Trophoblast cell (in vitro differentiated cells and primary cell): ENCODE measurements around the gene UTY.

Experiments used
- DNase-seq, 2 donors: peaks; one replicate each; pipeline ENCODE4 v3.0.0-alpha.2; 2016
- H2AFZ ChIP-seq: 2 replicates; pipeline ENCODE4 v1.6.1; 2013; ENCODE audit warnings: low read length, moderate library complexity, mild to moderate bottlenecking; ENCODE audit not compliant: insufficient read depth, poor library complexity
- H2AK5ac ChIP-seq: 2 replicates; pipeline ENCODE4 v1.6.1; 2013; ENCODE audit warnings: mild to moderate bottlenecking, low read length
- H2BK120ac ChIP-seq: 2 replicates; pipeline ENCODE4 v1.6.1; 2013; ENCODE audit warnings: low read length, mild to moderate bottlenecking, moderate library complexity; ENCODE audit not compliant: insufficient read depth, poor library complexity
- H2BK12ac ChIP-seq: 2 replicates; pipeline ENCODE4 v1.6.1; 2013; ENCODE audit warnings: mild to moderate bottlenecking, low read length, moderate library complexity
- H2BK5ac ChIP-seq: 2 replicates; pipeline ENCODE4 v1.6.1; 2013; ENCODE audit warnings: low read length, low read depth, moderate library complexity, mild to moderate bottlenecking; ENCODE audit not compliant: poor library complexity
- H3K14ac ChIP-seq: 2 replicates; pipeline ENCODE4 v1.6.1; 2013; ENCODE audit warnings: mild to moderate bottlenecking, low read length
- H3K18ac ChIP-seq: 2 replicates; pipeline ENCODE4 v1.6.1; 2013; ENCODE audit warnings: mild to moderate bottlenecking, low read length
- H3K23ac ChIP-seq: 2 replicates; pipeline ENCODE4 v1.6.1; 2013; ENCODE audit warnings: low read length
- H3K27ac ChIP-seq: 2 replicates; pipeline ENCODE4 v1.5.1; 2013; ENCODE audit warnings: low read depth, mild to moderate bottlenecking, inconsistent platforms, low read length, moderate library complexity
- H3K27me3 ChIP-seq: 2 replicates; pipeline ENCODE4 v1.6.1; 2013; ENCODE audit warnings: inconsistent platforms, mild to moderate bottlenecking, low read length, moderate library complexity; ENCODE audit not compliant: insufficient read depth
- H3K36me3 ChIP-seq, 2 experiments: 1 replicate in 1 of 2; 2 replicates in 1 of 2; pipeline ENCODE4 v1.6.1; 2013; ENCODE audit warnings: low read length in 2 of 2, mild to moderate bottlenecking in 2 of 2, moderate library complexity in 1 of 2; ENCODE audit not compliant: insufficient read depth in 2 of 2, control insufficient read depth in 1 of 2
- H3K4ac ChIP-seq: 2 replicates; pipeline ENCODE4 v1.6.1; 2013; ENCODE audit warnings: low read depth, mild to moderate bottlenecking, low read length, moderate library complexity
- H3K4me1 ChIP-seq, 2 experiments: 1 replicate in 1 of 2; 2 replicates in 1 of 2; pipeline ENCODE4 v1.6.1; 2013; ENCODE audit warnings: low read length in 2 of 2, mild to moderate bottlenecking in 2 of 2, moderate library complexity in 1 of 2; ENCODE audit not compliant: insufficient read depth in 2 of 2, control insufficient read depth in 1 of 2
- H3K4me2 ChIP-seq: 2 replicates; pipeline ENCODE4 v1.6.1; 2013; ENCODE audit warnings: inconsistent platforms, mild to moderate bottlenecking, low read length, moderate library complexity
- H3K4me3 ChIP-seq: 2 replicates; pipeline ENCODE4 v1.5.1; 2013; ENCODE audit warnings: mild to moderate bottlenecking, low read depth, low read length, inconsistent platforms
- H3K79me1 ChIP-seq: one replicate; pipeline ENCODE4 v1.6.1; 2013; ENCODE audit warnings: low read length
- H3K79me2 ChIP-seq: 2 replicates; pipeline ENCODE4 v1.6.1; 2013; ENCODE audit warnings: low read length, mild to moderate bottlenecking; ENCODE audit not compliant: control insufficient read depth, insufficient read depth, poor library complexity
- H3K9ac ChIP-seq: 2 replicates; pipeline ENCODE4 v1.6.1; 2013; ENCODE audit warnings: mild to moderate bottlenecking, low read length
- H3K9me3 ChIP-seq: 2 replicates; pipeline ENCODE4 v1.6.1; 2013; ENCODE audit warnings: low read depth, mild to moderate bottlenecking, control low read depth, inconsistent platforms, low read length; ENCODE audit not compliant: insufficient read depth
- H4K12ac ChIP-seq: 2 replicates; pipeline ENCODE4 v1.6.1; 2013; ENCODE audit warnings: low read depth, mild to moderate bottlenecking, low read length, moderate library complexity
- H4K8ac ChIP-seq: 2 replicates; pipeline ENCODE4 v1.6.1; 2013; ENCODE audit warnings: low read depth, mild to moderate bottlenecking, low read length, moderate library complexity
- H4K91ac ChIP-seq: one replicate; pipeline ENCODE4 v1.6.1; 2013; ENCODE audit warnings: low read depth, mild to moderate bottlenecking, low read length, moderate library complexity
- WGBS: extraction: QIAGEN DNeasy Blood & Tissue Kit; methylation state at CpG from one replicate; pipeline ENCODE4 v1.1.7; 2013; ENCODE audit warnings: missing lambda C conversion rate; ENCODE audit not compliant: insufficient read length, insufficient coverage; ENCODE audit errors: extremely low coverage; 5-methylcytosine and 5-hydroxymethylcytosine counted together

UTY gene

DNA sequence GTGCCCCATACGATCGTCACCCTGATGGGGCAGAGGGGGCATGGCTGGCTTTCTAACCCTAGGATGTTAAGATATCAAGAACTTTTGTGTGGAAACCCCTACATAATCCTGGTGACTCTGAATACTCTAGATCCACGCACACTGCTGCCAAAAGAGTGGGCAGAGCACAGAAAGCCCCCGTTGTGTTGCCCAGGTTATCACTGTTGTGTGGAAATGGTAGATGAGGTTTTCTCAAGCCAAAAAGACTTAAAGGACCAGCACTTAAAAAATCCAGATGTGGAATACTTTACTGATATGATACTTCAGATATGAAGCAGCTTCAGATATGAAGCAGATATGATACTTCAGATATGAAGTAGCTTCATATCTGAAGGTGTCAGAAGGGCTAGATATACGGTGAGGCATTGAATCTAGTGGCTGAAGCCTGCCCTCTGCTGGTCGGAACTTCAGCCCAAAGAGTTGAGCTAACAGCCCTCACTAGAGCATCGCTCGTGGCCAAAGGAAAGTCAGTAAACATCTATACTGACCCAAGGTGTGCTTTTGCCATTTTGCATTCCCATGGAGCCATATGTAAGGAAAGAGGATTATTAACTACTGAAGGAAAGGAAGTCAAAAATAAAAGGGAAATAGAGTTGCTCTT lies 136.4 kb downstream of the UTY start:
- no peak overlapping the region for H2AK5ac ChIP-seq
- no peak overlapping the region for H4K91ac ChIP-seq
- H2BK5ac ChIP-seq = no peak overlapping the region
- H3K18ac ChIP-seq = no peak overlapping the region
- peaks cover 12 to 13% of the 10 kb centered on the region in 2 experiments for H3K36me3 ChIP-seq
- no peak overlapping the region for H2BK120ac ChIP-seq
- no peak overlapping the region for H3K9ac ChIP-seq
- no CpG with 5 or more reads among the region's 8 CpGs for WGBS
- H2AFZ ChIP-seq = no peak overlapping the region
- peaks cover 11 to 13% of the 10 kb centered on the region in 2 experiments for H3K4me1 ChIP-seq
- H3K79me1 ChIP-seq = peaks cover 16% of the 10 kb centered on the region
- H3K79me2 ChIP-seq = no peaks in the 10 kb centered on the region
- no peak overlapping the region for H3K4me2 ChIP-seq
- no peaks in the 10 kb centered on the region for H3K9me3 ChIP-seq
- H4K8ac ChIP-seq = no peak overlapping the region
- no peaks in the 10 kb centered on the region for H3K27me3 ChIP-seq
- no peak overlapping the region for H3K27ac ChIP-seq
- no peak overlapping the region for H3K4ac ChIP-seq
- H2BK12ac ChIP-seq = no peak overlapping the region
- peak in 1 of 2 donors; percentile 51 for DNase-seq
- H4K12ac ChIP-seq = no peak overlapping the region
- no peak overlapping the region for H3K14ac ChIP-seq
- H3K4me3 ChIP-seq = no peak overlapping the region
- no peak overlapping the region for H3K23ac ChIP-seq

DNA sequence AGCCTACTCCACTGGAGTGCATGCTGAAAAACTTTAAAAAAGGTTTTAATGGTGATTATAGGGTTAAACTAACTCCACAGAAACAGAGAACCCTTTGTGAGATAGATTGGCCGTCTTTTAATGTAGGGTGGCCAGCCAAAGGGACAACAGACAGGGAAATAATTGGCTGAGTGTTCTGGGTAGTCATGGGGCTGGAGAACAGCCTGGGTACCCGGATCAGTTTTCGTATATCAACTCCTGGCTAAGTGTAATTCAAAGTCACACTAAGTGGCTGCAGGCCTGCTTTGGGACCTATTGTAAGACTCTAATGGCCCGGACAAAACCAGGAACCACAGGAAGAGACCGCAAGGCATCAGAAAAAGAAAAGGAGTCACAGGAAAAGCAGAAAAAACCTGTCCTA lies 139.9 kb downstream of the UTY start:
- WGBS = no CpG with 5 or more reads among the region's 5 CpGs

DNA sequence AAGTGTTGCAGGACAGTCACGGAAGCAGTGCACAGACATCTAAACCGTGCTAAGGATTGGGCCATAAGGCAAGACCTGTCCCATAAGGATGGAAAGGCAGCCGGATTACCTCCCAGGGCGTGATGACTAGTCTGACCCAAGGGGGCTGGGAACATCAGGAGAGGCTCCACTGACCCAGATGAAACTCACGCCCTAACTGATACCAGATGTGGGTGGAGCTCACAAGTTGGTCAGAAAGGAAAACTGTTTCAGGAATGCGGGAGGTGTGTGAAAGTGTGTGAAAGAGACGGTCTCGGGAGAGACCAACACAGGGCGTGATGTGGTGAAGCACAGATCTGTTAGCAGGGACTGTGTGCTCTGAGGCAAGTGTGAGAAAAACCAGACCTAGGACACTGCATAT lies 140.5 kb downstream of the UTY start:
- H3K9ac ChIP-seq = no peak overlapping the region
- H2BK120ac ChIP-seq = peak overlapping the region; percentile 82
- H3K79me2 ChIP-seq = no peaks in the 10 kb centered on the region
- no peaks in the 10 kb centered on the region for H3K27me3 ChIP-seq
- DNase-seq = no peak
- H3K4ac ChIP-seq = peak overlapping the region; percentile 33
- peak overlapping the region; percentile 78 for H3K27ac ChIP-seq
- H3K4me1 ChIP-seq = peaks cover 15% of the 10 kb centered on the region in 2 experiments
- no peaks in the 10 kb centered on the region for H3K9me3 ChIP-seq
- peak overlapping the region; percentile 66 for H4K8ac ChIP-seq
- H3K36me3 ChIP-seq = peaks cover 10 to 21% of the 10 kb centered on the region in 2 experiments
- no peak overlapping the region for H3K4me3 ChIP-seq
- H2BK5ac ChIP-seq = peak overlapping the region; percentile 80
- H2AFZ ChIP-seq = no peak overlapping the region
- no peak overlapping the region for H2BK12ac ChIP-seq
- H3K18ac ChIP-seq = peak overlapping the region; percentile 62
- no CpG with 5 or more reads among the region's 9 CpGs for WGBS
- H4K91ac ChIP-seq = peak overlapping the region; percentile 84
- no peak overlapping the region for H4K12ac ChIP-seq
- H3K4me2 ChIP-seq = peak overlapping the region; percentile 29
- H2AK5ac ChIP-seq = no peak overlapping the region
- no peak overlapping the region for H3K23ac ChIP-seq
- H3K14ac ChIP-seq = peak overlapping the region; percentile 69
- H3K79me1 ChIP-seq = peaks cover 18% of the 10 kb centered on the region

More for the DNA sequence above, 139.9 kb downstream of the UTY start:
- Histone ChIP-seq H3K27me3 (no peaks in the 10 kb centered on the region), H2AK5ac (no peak overlapping the region), H3K4me1 (peaks cover 15% of the 10 kb centered on the region in 2 experiments), H2BK120ac (peak overlapping the region; percentile 6), H3K36me3 (peaks cover 10 to 20% of the 10 kb centered on the region in 2 experiments), H3K4ac (no peak overlapping the region), H3K4me3 (no peak overlapping the region), H3K9ac (no peak overlapping the region), H3K79me1 (peaks cover 18% of the 10 kb centered on the region), H4K12ac (no peak overlapping the region), H2AFZ (no peak overlapping the region), H3K4me2 (no peak overlapping the region), H2BK5ac (peak overlapping the region; percentile 53), H3K18ac (no peak overlapping the region), H3K27ac (peak overlapping the region; percentile 78), H3K9me3 (no peaks in the 10 kb centered on the region), H4K8ac (peak overlapping the region; percentile 28), H2BK12ac (no peak overlapping the region), H3K79me2 (no peaks in the 10 kb centered on the region), H4K91ac (peak overlapping the region; percentile 68), H3K23ac (no peak overlapping the region), H3K14ac (no peak overlapping the region)
- no peak for DNase-seq

DNA sequence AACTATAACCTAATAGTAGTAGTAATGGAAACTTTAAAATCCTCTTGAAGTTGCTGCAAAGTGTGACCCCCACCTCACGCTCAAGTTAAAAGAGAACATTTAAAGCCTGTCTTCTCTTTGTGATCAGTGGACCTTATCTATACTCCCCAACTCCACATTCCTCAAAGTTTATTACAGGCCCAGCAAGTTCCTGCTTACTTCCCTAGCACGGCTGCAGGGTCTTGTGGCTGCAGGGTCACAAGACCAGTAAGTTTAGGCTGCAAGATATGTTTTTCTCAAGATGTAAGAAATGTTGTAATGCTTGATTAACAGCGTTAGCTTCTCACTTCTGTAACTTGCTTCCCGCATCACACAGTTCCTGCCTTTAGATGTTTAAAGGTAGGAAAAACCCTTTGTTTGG lies 141.1 kb downstream of the UTY start:
- Histone ChIP-seq H3K9ac (no peak overlapping the region), H2AK5ac (no peak overlapping the region), H3K23ac (no peak overlapping the region), H2BK12ac (no peak overlapping the region), H3K79me2 (no peaks in the 10 kb centered on the region), H3K4me3 (no peak overlapping the region), H4K12ac (no peak overlapping the region), H4K91ac (peak overlapping the region; percentile 84), H4K8ac (peak overlapping the region; percentile 73), H3K27ac (peak overlapping the region; percentile 78), H2BK120ac (no peak overlapping the region), H2BK5ac (peak overlapping the region; percentile 80), H3K18ac (no peak overlapping the region), H3K9me3 (no peaks in the 10 kb centered on the region), H3K14ac (no peak overlapping the region), H3K27me3 (no peaks in the 10 kb centered on the region), H3K79me1 (peaks cover 22% of the 10 kb centered on the region), H3K4me1 (peaks cover 15 to 18% of the 10 kb centered on the region in 2 experiments), H3K36me3 (peaks cover 10 to 21% of the 10 kb centered on the region in 2 experiments), H2AFZ (no peak overlapping the region), H3K4me2 (no peak overlapping the region), H3K4ac (no peak overlapping the region)
- WGBS = no CpG with 5 or more reads among the region's 4 CpGs
- DNase-seq = no peak
